Cardiac fibroblast (primary cell): Measurements from ENCODE around the gene APMAP.

Experiments used
- DNase-seq, 2 donors: peaks; one replicate each; pipeline versions ENCODE4 v3.0.0 to v3.0.0-alpha.2; 2010; ENCODE audit warnings: low read depth in 2 of 2
- H3K4me3 ChIP-seq, 2 donors: replicated peaks in 1 of 2; 1 replicate in 1 of 2; 2 replicates in 1 of 2; pipeline ENCODE4 v1.5.1; 2011; ENCODE audit warnings: low read depth in 2 of 2, low read length in 2 of 2, mild to moderate bottlenecking in 2 of 2, moderate library complexity in 1 of 2
- CTCF ChIP-seq: IDR thresholded peaks from one replicate; pipeline ENCODE4 v1.5.1; 2011; ENCODE audit warnings: low read depth, mild to moderate bottlenecking, low read length, inconsistent platforms

APMAP gene

GRCh38 chr20:24913076-24913628 is 79.4 kb downstream of the APMAP start:
- no peak overlapping the region for H3K4me3 ChIP-seq
- no peak for TF ChIP-seq CTCF
- no peak for DNase-seq
